SK-N-SH treated with all-trans-retinoic acid at 6 μM for 48 hours (cell line): ENCODE results near the gene VCL.

Experiments used
- ATAC-seq: fragments of 200-7000 bp; cut with Tn5 transposase; 3 replicates; pipeline ENCODE4 v1.9.1; 2020; ENCODE audit warnings: mild to moderate bottlenecking, moderate library complexity
- ARNTL ChIP-seq: fragments of 450-650 bp; formaldehyde crosslinking; IDR thresholded peaks from 2 replicates; pipeline ENCODE4 v1.5.0; 2020; ENCODE audit warnings: low read depth, mild to moderate bottlenecking, moderate library complexity, borderline replicate concordance
- CSDC2 ChIP-seq: fragments of 250-450 bp; sonication (Bioruptor Pico); IDR thresholded peaks from 2 replicates; pipeline ENCODE4 v1.5.0; 2020; ENCODE audit warnings: mild to moderate bottlenecking, moderate library complexity
- ESRRG ChIP-seq: fragments of 250-450 bp; sonication (Bioruptor Pico); IDR thresholded peaks from 2 replicates; pipeline ENCODE4 v1.6.1; 2021; ENCODE audit warnings: mild to moderate bottlenecking
- ISL1 ChIP-seq: fragments of 250-450 bp; sonication (Bioruptor Pico); IDR thresholded peaks from 2 replicates; pipeline ENCODE4 v2.1.2; 2022; ENCODE audit warnings: mild to moderate bottlenecking, moderate library complexity
- OSR1 ChIP-seq: fragments of 250-450 bp; sonication (Bioruptor Pico); IDR thresholded peaks from 2 replicates; pipeline ENCODE4 v1.8.0; 2022; ENCODE audit warnings: moderate library complexity, mild to moderate bottlenecking, inconsistent platforms
- PPARA ChIP-seq: fragments of 250-450 bp; sonication (Bioruptor Pico); IDR thresholded peaks from 2 replicates; pipeline ENCODE4 v1.5.0; 2020; ENCODE audit warnings: mild to moderate bottlenecking, borderline replicate concordance
- RARB ChIP-seq: fragments of 250-450 bp; sonication (Bioruptor Pico); IDR thresholded peaks from 2 replicates; pipeline ENCODE4 v1.8.0; 2021; ENCODE audit warnings: mild to moderate bottlenecking, moderate library complexity
- SNAI2 ChIP-seq: fragments of 250-450 bp; sonication (Bioruptor Pico); IDR thresholded peaks from 2 replicates; pipeline ENCODE4 v1.5.0; 2020; ENCODE audit warnings: mild to moderate bottlenecking, moderate library complexity
- TCF4 ChIP-seq: fragments of 250-450 bp; sonication (Bioruptor Pico); IDR thresholded peaks from 2 replicates; pipeline ENCODE4 v1.8.0; 2021; ENCODE audit warnings: mild to moderate bottlenecking, moderate library complexity, borderline replicate concordance
- TOX ChIP-seq: fragments of 250-450 bp; sonication (Bioruptor Pico); IDR thresholded peaks from 2 replicates; pipeline ENCODE4 v1.8.0; 2021; ENCODE audit warnings: mild to moderate bottlenecking, moderate library complexity, borderline replicate concordance
- ZC3H10 ChIP-seq: fragments of 250-450 bp; sonication (Bioruptor Pico); IDR thresholded peaks from 2 replicates; pipeline ENCODE4 v1.5.1; 2021; ENCODE audit warnings: mild to moderate bottlenecking, moderate library complexity
- ZFP3 ChIP-seq: fragments of 250-450 bp; sonication (Bioruptor Pico); IDR thresholded peaks from 2 replicates; pipeline ENCODE4 v1.5.0; 2020; ENCODE audit warnings: mild to moderate bottlenecking, moderate library complexity
- ZFP30 ChIP-seq: fragments of 450-650 bp; formaldehyde crosslinking; IDR thresholded peaks from 2 replicates; pipeline ENCODE4 v1.5.0; 2022; ENCODE audit warnings: mild to moderate bottlenecking, moderate library complexity
- ZNF565 ChIP-seq: fragments of 450-650 bp; formaldehyde crosslinking; conservative IDR thresholded peaks from 2 replicates; pipeline ENCODE4 v1.5.0; 2020; ENCODE audit warnings: low read depth, mild to moderate bottlenecking, moderate library complexity
- ZNF70 ChIP-seq: fragments of 450-650 bp; formaldehyde crosslinking; IDR thresholded peaks from 2 replicates; pipeline ENCODE4 v1.5.0; 2020; ENCODE audit warnings: mild to moderate bottlenecking, moderate library complexity
- ZNF8 ChIP-seq: fragments of 450-650 bp; formaldehyde crosslinking; IDR thresholded peaks from 2 replicates; pipeline ENCODE4 v1.5.0; 2020; ENCODE audit warnings: mild to moderate bottlenecking, moderate library complexity
- TF ChIP-seq, protein P1 (sequence below): fragments of 250-450 bp; sonication (Bioruptor Pico); IDR thresholded peaks from 2 replicates; pipeline ENCODE4 v1.5.1; 2021; ENCODE audit warnings: mild to moderate bottlenecking, moderate library complexity
- TF ChIP-seq, protein P2 (sequence below): fragments of 250-450 bp; sonication (Bioruptor Pico); IDR thresholded peaks from 2 replicates; pipeline ENCODE4 v1.8.0; 2021; ENCODE audit warnings: low read depth, mild to moderate bottlenecking, moderate library complexity, borderline replicate concordance
- TF ChIP-seq, protein P3 (sequence below): fragments of 250-450 bp; sonication (Bioruptor Pico); IDR thresholded peaks from 2 replicates; pipeline ENCODE4 v1.8.0; 2020; ENCODE audit warnings: mild to moderate bottlenecking, moderate library complexity, borderline replicate concordance
- TF ChIP-seq, protein P4 (sequence below): fragments of 250-450 bp; sonication (Bioruptor Pico); IDR thresholded peaks from 2 replicates; pipeline ENCODE4 v1.5.1; 2020; ENCODE audit warnings: low read depth, mild to moderate bottlenecking, moderate library complexity
- TF ChIP-seq, protein P5 (sequence below): fragments of 250-450 bp; sonication (Bioruptor Pico); IDR thresholded peaks from 2 replicates; pipeline ENCODE4 v1.5.0; 2020; ENCODE audit warnings: mild to moderate bottlenecking, moderate library complexity

Gene VCL

DNA sequence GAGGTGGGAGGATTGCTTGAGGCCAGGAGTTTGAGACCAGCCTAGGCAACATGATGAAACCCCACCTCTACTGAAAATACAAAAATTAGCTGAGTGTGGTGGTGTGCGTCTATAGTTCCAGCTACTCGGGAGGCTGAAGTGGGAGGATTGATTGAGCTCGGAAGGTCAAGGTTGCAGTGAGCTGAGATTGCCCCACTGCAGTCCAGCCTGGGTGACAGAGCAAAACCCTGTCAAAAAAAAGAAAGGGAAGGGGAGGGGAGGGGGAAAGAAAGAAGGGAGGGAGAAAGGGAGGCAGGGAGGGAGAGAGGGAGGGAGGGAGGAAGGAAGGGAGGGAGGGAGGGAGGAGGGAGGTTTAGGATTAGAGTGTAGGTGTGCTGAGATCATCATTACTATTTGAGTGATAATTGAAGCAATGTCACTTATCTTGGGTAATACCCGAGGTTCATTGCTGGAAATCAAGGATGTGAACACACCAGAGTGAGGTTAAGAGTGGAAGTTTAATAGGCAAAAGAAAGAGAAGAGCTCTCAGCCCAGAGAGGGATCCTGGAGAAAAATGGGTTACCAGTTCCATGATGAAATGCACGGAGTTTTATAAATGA is 27.6 kb downstream of the VCL start:
- no peak for TF ChIP-seq ZNF8 (CRISPR knock-in tag)
- ATAC-seq: no peak

DNA sequence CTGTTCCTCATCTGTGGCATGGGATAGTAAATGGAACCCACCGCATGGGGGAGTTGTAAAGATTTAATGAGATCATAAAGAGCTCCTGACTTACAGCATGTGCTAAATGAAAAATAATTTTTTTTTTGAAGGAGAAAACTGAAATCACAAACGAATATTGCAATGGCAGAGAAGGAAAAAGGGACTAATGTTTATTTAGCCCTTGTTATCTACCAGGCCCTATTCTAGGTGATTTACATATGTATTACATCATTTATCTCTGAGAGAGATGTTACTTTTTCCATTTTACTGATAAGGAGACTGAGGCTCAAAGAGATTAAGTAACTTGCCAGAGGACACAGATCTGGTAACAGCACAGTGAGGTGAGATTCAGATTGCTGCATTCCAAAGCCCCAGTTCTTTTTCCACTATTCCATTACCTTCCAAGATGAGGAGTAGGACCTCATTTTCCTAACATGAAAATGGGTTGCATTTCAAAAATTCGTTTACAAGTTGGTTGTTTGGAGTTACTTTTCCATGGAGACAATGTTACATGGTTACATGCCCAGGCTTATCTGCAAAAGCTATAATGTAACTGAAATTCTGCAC is 28.6 kb downstream of the VCL start:
- TF ChIP-seq, protein P1, sequence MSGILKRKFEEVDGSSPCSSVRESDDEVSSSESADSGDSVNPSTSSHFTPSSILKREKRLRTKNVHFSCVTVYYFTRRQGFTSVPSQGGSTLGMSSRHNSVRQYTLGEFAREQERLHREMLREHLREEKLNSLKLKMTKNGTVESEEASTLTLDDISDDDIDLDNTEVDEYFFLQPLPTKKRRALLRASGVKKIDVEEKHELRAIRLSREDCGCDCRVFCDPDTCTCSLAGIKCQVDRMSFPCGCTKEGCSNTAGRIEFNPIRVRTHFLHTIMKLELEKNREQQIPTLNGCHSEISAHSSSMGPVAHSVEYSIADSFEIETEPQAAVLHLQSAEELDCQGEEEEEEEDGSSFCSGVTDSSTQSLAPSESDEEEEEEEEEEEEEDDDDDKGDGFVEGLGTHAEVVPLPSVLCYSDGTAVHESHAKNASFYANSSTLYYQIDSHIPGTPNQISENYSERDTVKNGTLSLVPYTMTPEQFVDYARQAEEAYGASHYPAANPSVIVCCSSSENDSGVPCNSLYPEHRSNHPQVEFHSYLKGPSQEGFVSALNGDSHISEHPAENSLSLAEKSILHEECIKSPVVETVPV: no peak
- TF ChIP-seq PPARA (CRISPR knock-in tag) (no peak), CSDC2 (CRISPR knock-in tag) (no peak), ZNF70 (CRISPR knock-in tag) (no peak), ZNF565 (CRISPR knock-in tag) (no peak), ZNF8 (CRISPR knock-in tag) (no peak), ZFP30 (CRISPR knock-in tag) (no peak), OSR1 (CRISPR knock-in tag) (no peak), SNAI2 (CRISPR knock-in tag) (no peak), ZFP3 (no peak), ESRRG (CRISPR knock-in tag) (no peak), ISL1 (no peak), TCF4 (CRISPR knock-in tag) (no peak), RARB (CRISPR knock-in tag) (no peak), ARNTL (CRISPR knock-in tag) (no peak), TOX (CRISPR knock-in tag) (no peak)
- TF ChIP-seq, protein P2, sequence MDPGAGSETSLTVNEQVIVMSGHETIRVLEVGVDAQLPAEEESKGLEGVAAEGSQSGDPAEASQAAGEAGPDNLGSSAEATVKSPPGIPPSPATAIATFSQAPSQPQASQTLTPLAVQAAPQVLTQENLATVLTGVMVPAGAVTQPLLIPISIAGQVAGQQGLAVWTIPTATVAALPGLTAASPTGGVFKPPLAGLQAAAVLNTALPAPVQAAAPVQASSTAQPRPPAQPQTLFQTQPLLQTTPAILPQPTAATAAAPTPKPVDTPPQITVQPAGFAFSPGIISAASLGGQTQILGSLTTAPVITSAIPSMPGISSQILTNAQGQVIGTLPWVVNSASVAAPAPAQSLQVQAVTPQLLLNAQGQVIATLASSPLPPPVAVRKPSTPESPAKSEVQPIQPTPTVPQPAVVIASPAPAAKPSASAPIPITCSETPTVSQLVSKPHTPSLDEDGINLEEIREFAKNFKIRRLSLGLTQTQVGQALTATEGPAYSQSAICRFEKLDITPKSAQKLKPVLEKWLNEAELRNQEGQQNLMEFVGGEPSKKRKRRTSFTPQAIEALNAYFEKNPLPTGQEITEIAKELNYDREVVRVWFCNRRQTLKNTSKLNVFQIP (CRISPR knock-in tag): no peak
- TF ChIP-seq, protein P3, sequence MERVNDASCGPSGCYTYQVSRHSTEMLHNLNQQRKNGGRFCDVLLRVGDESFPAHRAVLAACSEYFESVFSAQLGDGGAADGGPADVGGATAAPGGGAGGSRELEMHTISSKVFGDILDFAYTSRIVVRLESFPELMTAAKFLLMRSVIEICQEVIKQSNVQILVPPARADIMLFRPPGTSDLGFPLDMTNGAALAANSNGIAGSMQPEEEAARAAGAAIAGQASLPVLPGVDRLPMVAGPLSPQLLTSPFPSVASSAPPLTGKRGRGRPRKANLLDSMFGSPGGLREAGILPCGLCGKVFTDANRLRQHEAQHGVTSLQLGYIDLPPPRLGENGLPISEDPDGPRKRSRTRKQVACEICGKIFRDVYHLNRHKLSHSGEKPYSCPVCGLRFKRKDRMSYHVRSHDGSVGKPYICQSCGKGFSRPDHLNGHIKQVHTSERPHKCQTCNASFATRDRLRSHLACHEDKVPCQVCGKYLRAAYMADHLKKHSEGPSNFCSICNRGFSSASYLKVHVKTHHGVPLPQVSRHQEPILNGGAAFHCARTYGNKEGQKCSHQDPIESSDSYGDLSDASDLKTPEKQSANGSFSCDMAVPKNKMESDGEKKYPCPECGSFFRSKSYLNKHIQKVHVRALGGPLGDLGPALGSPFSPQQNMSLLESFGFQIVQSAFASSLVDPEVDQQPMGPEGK: no peak
- TF ChIP-seq, protein P4, sequence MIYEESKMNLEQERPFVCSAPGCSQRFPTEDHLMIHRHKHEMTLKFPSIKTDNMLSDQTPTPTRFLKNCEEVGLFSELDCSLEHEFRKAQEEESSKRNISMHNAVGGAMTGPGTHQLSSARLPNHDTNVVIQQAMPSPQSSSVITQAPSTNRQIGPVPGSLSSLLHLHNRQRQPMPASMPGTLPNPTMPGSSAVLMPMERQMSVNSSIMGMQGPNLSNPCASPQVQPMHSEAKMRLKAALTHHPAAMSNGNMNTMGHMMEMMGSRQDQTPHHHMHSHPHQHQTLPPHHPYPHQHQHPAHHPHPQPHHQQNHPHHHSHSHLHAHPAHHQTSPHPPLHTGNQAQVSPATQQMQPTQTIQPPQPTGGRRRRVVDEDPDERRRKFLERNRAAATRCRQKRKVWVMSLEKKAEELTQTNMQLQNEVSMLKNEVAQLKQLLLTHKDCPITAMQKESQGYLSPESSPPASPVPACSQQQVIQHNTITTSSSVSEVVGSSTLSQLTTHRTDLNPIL: no peak
- TF ChIP-seq, protein P5, sequence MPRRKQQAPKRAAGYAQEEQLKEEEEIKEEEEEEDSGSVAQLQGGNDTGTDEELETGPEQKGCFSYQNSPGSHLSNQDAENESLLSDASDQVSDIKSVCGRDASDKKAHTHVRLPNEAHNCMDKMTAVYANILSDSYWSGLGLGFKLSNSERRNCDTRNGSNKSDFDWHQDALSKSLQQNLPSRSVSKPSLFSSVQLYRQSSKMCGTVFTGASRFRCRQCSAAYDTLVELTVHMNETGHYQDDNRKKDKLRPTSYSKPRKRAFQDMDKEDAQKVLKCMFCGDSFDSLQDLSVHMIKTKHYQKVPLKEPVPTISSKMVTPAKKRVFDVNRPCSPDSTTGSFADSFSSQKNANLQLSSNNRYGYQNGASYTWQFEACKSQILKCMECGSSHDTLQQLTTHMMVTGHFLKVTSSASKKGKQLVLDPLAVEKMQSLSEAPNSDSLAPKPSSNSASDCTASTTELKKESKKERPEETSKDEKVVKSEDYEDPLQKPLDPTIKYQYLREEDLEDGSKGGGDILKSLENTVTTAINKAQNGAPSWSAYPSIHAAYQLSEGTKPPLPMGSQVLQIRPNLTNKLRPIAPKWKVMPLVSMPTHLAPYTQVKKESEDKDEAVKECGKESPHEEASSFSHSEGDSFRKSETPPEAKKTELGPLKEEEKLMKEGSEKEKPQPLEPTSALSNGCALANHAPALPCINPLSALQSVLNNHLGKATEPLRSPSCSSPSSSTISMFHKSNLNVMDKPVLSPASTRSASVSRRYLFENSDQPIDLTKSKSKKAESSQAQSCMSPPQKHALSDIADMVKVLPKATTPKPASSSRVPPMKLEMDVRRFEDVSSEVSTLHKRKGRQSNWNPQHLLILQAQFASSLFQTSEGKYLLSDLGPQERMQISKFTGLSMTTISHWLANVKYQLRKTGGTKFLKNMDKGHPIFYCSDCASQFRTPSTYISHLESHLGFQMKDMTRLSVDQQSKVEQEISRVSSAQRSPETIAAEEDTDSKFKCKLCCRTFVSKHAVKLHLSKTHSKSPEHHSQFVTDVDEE (CRISPR knock-in tag): no peak
- no peak for ATAC-seq

DNA sequence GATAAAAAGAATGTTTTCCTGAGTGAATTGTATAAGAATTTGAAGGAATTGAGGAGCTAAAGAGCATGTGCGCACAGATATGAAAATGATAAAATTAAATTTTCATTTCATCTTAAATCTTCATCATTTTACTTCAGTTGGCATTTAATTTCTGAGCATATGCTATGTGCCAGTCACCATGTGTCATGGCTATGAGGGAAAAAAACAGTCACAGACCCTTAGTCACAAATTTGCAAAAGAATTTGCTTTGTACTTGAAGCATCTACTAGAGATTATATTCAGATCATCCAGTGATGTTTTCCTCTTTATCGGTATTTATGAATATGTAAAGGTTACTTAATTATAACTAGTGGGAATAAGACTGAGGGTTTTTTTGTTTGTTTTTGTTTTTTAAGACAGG is 29.8 kb downstream of the VCL start:
- no peak for ATAC-seq
- TF ChIP-seq TCF4 (CRISPR knock-in tag) (no peak), ISL1 (no peak), ZC3H10 (no peak), ZFP30 (CRISPR knock-in tag) (no peak), CSDC2 (CRISPR knock-in tag) (no peak), ARNTL (CRISPR knock-in tag) (no peak), TOX (CRISPR knock-in tag) (no peak), OSR1 (CRISPR knock-in tag) (no peak), SNAI2 (CRISPR knock-in tag) (no peak), ESRRG (CRISPR knock-in tag) (no peak), ZNF70 (CRISPR knock-in tag) (no peak)
- TF ChIP-seq, protein P4: no peak
- TF ChIP-seq, protein P2 (CRISPR knock-in tag): no peak
- TF ChIP-seq, protein P5 (CRISPR knock-in tag): no peak
